Stimulated activated CD4-positive, alpha-beta T cell treated with anti-CD3 and anti-CD28 coated beads, Interleukin-4, amount 100 ng/mL, for 48 hours (primary cell): ENCODE results near the gene HBA1.
"Not testable (repeated sequence)": the region's sequence is repeated elsewhere in the genome, so short reads cannot be mapped to it uniquely, and the experiment has no call there.

Source experiments
- DNase-seq, 2 donors: peaks; one replicate each; pipeline ENCODE4 v3.0.0-alpha.2; 2020; ENCODE audit warnings: low read depth in 2 of 2

Gene HBA1

DNA sequence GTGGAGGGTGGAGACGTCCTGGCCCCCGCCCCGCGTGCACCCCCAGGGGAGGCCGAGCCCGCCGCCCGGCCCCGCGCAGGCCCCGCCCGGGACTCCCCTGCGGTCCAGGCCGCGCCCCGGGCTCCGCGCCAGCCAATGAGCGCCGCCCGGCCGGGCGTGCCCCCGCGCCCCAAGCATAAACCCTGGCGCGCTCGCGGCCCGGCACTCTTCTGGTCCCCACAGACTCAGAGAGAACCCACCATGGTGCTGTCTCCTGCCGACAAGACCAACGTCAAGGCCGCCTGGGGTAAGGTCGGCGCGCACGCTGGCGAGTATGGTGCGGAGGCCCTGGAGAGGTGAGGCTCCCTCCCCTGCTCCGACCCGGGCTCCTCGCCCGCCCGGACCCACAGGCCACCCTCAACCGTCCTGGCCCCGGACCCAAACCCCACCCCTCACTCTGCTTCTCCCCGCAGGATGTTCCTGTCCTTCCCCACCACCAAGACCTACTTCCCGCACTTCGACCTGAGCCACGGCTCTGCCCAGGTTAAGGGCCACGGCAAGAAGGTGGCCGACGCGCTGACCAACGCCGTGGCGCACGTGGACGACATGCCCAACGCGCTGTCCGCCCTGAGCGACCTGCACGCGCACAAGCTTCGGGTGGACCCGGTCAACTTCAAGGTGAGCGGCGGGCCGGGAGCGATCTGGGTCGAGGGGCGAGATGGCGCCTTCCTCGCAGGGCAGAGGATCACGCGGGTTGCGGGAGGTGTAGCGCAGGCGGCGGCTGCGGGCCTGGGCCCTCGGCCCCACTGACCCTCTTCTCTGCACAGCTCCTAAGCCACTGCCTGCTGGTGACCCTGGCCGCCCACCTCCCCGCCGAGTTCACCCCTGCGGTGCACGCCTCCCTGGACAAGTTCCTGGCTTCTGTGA is at the start of gene HBA1:
HBA1 (plus strand) TSS at position 204 of the 906 bp plus-strand sequence; CDS start at position 241, 37 bp downstream.
- not testable (repeated sequence) for DNase-seq

DNA sequence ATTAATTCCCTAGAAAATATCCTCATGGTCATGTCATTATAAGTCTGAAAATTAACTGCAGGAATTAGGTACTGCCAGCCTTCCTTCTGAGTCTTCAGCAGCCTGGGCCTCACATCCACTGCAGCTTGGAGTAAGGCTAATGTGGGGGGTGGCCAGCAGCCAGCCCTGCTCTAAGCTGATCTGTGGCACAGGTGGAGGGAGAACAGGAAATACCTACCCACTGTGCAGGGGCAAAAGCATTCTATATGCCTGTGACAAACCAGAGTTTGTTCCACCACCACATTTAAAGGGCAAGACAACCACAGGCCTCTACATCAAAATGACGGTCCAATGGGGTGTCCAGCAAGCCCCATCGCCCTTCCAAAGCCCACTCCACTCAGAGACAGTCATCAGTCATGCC is 47.4 kb upstream of the HBA1 start:
- no peak for DNase-seq

GRCh38 chr16:130533-131173 is 45.8 kb upstream of the HBA1 start:
- no peak for DNase-seq

DNA sequence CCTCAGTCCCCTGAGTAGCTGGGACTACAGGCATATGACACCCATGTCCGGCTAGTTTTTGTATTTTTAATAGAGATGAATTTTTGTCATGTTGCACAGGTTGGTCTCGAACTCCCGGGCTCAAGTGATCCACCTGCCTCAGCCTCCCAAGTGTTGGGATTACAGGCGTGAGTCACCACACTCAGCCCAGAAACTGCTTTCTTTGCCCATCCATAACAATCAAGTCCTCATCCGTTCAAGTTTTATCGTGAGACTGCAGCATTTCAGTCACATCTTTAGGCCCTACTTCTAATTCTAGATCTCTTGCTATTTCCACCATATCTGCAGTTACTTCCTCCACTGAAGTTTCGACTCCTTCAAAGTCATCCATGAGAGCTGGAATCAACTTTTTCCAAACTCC is 44.4 kb upstream of the HBA1 start:
- DNase-seq = no peak

GRCh38 chr16:133716-134115 is 42.8 kb upstream of the HBA1 start:
- DNase-seq = no peak

DNA sequence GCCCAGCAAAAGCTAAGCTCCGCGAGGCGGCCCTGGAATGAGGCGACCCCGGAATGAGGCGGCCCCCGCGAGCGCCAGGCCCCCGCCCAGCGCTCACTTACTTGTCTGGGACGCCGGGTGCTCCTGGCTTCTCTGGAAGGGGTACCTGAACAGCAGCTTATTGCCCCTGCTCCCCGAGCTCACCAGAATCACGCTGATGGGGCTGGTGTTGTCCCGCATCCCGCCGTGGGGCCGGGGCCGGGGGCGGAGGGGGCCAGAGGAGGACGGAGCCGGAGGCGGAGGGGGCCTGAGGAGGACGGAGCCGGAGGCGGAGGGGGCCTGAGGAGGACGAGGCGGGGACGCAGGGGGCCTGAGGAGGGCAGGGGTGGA is 38.4 kb upstream of the HBA1 start:
- peak in 1 of 2 donors; percentile 21 for DNase-seq

GRCh38 chr16:140175-140857 is 36.2 kb upstream of the HBA1 start:
- DNase-seq = no peak

- no peak for DNase-seq
Observed at GRCh38 chr16:142405-142967, 34.0 kb upstream of the HBA1 start.

DNA sequence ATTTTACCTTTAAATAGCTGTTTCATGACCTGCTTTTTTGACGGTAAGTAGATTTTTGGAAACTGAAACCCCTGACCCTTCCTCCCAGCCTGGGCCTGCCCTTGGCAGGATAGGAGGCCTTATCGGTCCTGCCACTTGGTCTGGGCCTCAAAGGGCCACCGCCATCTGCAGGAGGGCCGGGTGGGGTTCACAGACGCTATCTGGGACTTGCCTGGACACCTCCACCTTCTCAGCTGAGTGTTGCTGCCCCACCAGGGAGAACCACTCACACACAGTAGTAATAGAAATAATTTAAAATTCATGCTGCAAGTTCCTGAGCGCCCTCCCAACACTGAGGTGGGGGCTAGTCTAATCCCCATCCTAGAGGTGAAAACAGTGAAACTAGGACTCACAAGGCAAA is 33.4 kb upstream of the HBA1 start:
- no peak for DNase-seq

DNA sequence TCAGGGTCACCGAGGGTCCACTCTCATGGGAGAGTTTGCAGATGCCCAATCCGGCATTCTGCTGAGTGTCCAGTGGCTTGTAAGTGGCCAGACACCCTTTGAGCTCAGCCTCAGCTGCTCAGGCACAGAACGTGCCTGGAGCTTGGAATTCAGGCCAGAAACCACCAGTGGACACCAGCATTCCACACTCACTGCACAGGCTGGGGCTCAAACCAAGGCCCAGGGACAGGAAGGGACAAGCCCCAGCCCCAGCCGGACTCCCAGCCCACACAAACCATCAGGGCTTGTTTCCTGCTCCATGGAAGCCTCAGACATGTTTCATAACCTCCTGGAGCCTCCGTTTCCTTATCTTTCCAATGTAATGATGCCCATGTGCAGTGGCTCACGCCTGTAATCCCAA is 33.0 kb upstream of the HBA1 start:
- no peak for DNase-seq

GRCh38 chr16:144797-145252 is 31.7 kb upstream of the HBA1 start:
- DNase-seq = no peak

DNA sequence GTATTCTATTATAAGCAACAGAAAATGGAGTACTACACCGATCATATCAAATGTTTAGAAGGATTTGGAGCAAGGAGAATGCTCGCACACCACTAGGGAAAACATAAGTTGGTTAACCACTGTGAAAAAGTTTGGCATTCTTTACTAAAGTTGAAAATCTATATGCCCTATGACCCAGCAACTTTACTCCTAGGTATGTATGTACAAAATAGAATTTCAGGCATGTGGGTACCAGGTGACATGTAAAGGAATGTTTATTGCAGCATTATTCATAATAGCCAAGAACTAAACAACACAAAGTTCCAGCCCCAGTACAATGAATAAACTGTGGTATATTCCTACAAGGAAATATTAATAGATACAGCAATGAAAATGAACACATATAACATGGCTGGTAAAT is 29.8 kb upstream of the HBA1 start:
- DNase-seq = no peak

DNA sequence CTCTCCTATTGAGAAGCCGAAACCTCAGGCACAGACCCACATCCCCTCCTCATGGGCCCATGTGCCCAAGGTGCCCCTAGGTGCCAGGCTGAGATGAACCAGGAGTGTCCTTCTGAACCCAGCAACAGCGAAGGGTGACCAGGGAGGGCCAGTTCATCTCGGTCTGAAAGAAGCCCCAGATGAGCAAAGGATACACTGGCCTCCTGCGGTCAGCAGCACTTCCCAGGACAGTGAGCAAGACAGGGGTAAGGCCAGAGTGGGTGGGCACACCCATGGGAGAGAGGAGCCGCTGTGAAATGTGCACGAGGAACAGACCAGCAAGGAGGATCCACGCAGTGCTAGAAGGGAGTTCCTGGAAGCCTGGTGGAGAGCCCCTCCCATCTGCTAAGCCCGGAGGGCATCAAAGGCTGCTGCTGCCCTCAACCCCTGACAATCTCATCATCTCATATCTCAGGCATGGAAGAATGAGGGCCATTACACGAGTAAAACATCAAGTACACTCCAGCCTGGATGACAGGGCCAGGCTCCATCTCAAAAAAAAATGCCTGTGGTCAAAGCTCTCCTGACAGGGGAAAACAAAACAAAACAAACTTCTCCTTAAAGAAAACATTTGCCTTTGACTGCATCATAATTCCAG is 27.3 kb upstream of the HBA1 start:
- DNase-seq = no peak

DNA sequence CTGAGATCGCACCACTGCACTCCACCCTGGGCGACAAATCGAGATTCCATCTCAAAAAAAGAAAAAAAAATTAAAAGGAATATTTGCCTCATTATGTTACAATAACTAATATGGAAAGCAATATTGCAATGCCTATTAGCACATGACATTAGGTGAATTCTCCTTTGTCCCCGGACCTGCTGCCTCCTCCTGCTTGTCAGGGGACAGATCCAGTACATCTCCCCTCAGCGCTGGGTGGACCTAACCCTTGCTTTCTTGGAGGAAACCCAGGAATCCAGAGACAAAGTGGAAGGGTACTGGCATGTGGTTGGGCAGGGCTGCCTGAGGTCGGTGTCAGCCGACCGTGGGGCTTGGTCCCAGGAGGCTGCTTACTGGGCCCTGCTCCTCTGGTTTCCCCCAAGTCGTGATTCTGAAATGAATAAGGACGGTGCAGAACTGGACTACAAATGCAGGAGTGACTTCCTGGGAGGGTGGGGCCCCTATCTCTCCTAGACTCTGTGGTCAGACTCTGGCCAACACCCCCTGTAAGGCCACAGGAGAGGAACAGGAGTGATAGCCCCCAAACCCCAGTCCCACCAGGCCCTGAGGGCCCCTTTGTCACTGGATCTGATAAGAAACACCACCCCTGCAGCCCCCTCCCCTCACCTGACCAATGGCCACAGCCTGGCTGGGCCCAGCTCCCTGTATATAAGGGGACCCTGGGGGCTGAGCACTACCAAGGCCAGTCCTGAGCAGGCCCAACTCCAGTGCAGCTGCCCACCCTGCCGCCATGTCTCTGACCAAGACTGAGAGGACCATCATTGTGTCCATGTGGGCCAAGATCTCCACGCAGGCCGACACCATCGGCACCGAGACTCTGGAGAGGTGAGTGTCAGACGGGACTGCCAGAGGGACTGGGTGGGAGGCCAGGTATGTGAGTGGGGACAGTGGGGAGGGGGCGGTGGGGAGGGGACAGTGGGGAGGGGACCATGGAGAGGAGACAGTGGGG is 24.0 kb upstream of the HBA1 start, which contains the start of gene HBZ:
HBZ (plus strand) TSS at position 504 of the 988 bp plus-strand sequence; CDS start at position 770, 266 bp downstream.
- DNase-seq = no peak

GRCh38 chr16:153129-153521 is 23.4 kb upstream of the HBA1 start:
- not testable (repeated sequence) for DNase-seq

GRCh38 chr16:153550-154216 is 22.8 kb upstream of the HBA1 start:
- DNase-seq = not testable (repeated sequence)

DNA sequence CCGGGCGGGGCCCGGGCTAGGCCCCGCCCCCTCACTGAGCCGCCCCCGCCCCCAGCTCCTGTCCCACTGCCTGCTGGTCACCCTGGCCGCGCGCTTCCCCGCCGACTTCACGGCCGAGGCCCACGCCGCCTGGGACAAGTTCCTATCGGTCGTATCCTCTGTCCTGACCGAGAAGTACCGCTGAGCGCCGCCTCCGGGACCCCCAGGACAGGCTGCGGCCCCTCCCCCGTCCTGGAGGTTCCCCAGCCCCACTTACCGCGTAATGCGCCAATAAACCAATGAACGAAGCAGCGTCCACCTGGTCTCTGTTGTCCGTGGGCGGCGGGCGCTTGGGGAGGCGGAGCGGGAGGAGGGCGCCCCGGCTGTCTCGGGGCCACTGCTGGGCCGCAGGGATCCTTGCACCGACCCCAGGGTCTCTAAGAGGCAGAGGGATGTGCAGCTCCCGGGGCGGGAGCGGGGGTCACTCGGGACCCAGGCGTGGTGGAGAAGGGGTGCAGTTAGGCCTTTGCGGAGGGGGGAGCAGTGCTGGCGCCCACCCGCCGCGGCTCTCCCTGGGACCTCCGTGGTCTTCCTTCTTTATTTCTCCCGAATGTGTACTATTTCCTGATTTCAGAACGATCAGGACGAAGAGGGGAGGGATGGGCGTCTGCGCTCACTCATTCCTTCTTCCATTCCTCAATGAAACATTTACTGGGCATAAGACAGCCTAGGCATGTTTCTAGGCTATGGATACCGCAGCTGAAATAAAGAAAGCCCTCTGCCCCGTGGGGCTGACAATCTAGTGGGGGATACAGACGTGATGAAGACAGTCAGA is 22.1 kb upstream of the HBA1 start:
- no peak for DNase-seq

GRCh38 chr16:155031-155398 is 21.5 kb upstream of the HBA1 start:
- DNase-seq = no peak
